Measurements from ENCODE around the gene FBXL14.

FBXL14 gene

GRCh38 chr12:1595690-1596347, 1.4 kb upstream of the FBXL14 start:
- Histone ChIP-seq H4K91ac (ENCODE audit: low read length) (no peak overlapping the region), H2BK12ac (ENCODE audit: low read length in 2 of 2) (no peak overlapping the region), H3K4ac (ENCODE audit: low read depth in 1 of 2, low read length in 2 of 2) (no peak overlapping the region), H3K9ac (ENCODE audit: low read length) (peak overlapping the region; percentile 99), H3K79me1 (replicated peaks; ENCODE audit: low read length, poor library complexity, severe bottlenecking) (peaks cover 10% of the 10 kb centered on the region), H4K8ac (ENCODE audit: low read length) (no peak overlapping the region), H3K27ac (ENCODE audit: low read length, poor library complexity, severe bottlenecking) (peak overlapping the region; percentile 31), H3K9me3 (ENCODE audit: control insufficient read depth, low read length) (no peaks in the 10 kb centered on the region), H3K4me1 (ENCODE audit: control insufficient read depth, insufficient read depth, low read depth, low read length) (peaks cover 18% of the 10 kb centered on the region), H2BK5ac (ENCODE audit: low read depth, low read length, poor library complexity, severe bottlenecking) (no peak overlapping the region), H2BK15ac (ENCODE audit: low read depth, poor library complexity, severe bottlenecking) (no peak overlapping the region), H3K27me3 (ENCODE audit: control insufficient read depth in 1 of 2, insufficient read depth in 1 of 2, low read length in 2 of 2) (no peaks in the 10 kb centered on the region), H2AK5ac (ENCODE audit: low read length, severe bottlenecking) (no peak overlapping the region), H2AFZ (ENCODE audit: low read depth, low read length) (no peak overlapping the region), H3K4me3 (ENCODE audit: insufficient read depth in 1 of 2, low read depth in 1 of 2, low read length in 2 of 2) (peak overlapping the region in 1 of 2 experiments; percentile 87), H3K4me2 (ENCODE audit: low read length, poor library complexity, severe bottlenecking) (no peak overlapping the region), H2BK120ac (ENCODE audit: low read depth, low read length) (no peak overlapping the region), H3K36me3 (ENCODE audit: control insufficient read depth in 1 of 2, insufficient read depth in 2 of 2, low read depth in 1 of 2, low read length in 2 of 2) (peaks cover 5 to 7% of the 10 kb centered on the region in 2 experiments), H3K14ac (ENCODE audit: low read length in 2 of 2) (no peak overlapping the region), H3K23ac (ENCODE audit: low read length in 2 of 2) (no peak overlapping the region), H3K18ac (ENCODE audit: low read depth in 1 of 2, low read length in 2 of 2) (no peak overlapping the region)
- no peak for DNase-seq
- WGBS = 83% methylated on average over 7 of the region's 9 CpGs

- peak overlapping the region; percentile 72 for H2AFZ ChIP-seq (ENCODE audit: low read depth, low read length)
- peaks cover 20% of the 10 kb centered on the region for H3K4me1 ChIP-seq (ENCODE audit: control insufficient read depth, insufficient read depth, low read depth, low read length)
- no peaks in the 10 kb centered on the region for H3K27me3 ChIP-seq (ENCODE audit: control insufficient read depth in 1 of 2, insufficient read depth in 1 of 2, low read length in 2 of 2)
- peak overlapping the region; percentile 89 for H3K27ac ChIP-seq (ENCODE audit: low read length, poor library complexity, severe bottlenecking)
- H3K36me3 ChIP-seq (ENCODE audit: control insufficient read depth in 1 of 2, insufficient read depth in 2 of 2, low read depth in 1 of 2, low read length in 2 of 2) = peaks cover 5 to 7% of the 10 kb centered on the region in 2 experiments
- H4K8ac ChIP-seq (ENCODE audit: low read length) = peak overlapping the region; percentile 92
- peak overlapping the region; percentile 89 for H2BK120ac ChIP-seq (ENCODE audit: low read depth, low read length)
- H3K18ac ChIP-seq (ENCODE audit: low read depth in 1 of 2, low read length in 2 of 2) = peak overlapping the region; percentile 87 to 91
- no peak overlapping the region for H2BK15ac ChIP-seq (ENCODE audit: low read depth, poor library complexity, severe bottlenecking)
- WGBS = 11% methylated on average over 18 of the region's 19 CpGs
- no peak overlapping the region for H3K23ac ChIP-seq (ENCODE audit: low read length in 2 of 2)
- peak overlapping the region; percentile 70 to 87 for H3K4me3 ChIP-seq (ENCODE audit: insufficient read depth in 1 of 2, low read depth in 1 of 2, low read length in 2 of 2)
- peak overlapping the region; percentile 41 to 89 for H2BK12ac ChIP-seq (ENCODE audit: low read length in 2 of 2)
- peak overlapping the region; percentile 99 for H3K9ac ChIP-seq (ENCODE audit: low read length)
- peak; percentile 41 for DNase-seq
- peak overlapping the region; percentile 24 for H2BK5ac ChIP-seq (ENCODE audit: low read depth, low read length, poor library complexity, severe bottlenecking)
- H3K79me1 ChIP-seq (replicated peaks; ENCODE audit: low read length, poor library complexity, severe bottlenecking) = peaks cover 7% of the 10 kb centered on the region
- peak overlapping the region; percentile 98 for H3K4me2 ChIP-seq (ENCODE audit: low read length, poor library complexity, severe bottlenecking)
- H3K14ac ChIP-seq (ENCODE audit: low read length in 2 of 2) = no peak overlapping the region
- H4K91ac ChIP-seq (ENCODE audit: low read length) = peak overlapping the region; percentile 74
- peak overlapping the region; percentile 88 for H3K4ac ChIP-seq (ENCODE audit: low read depth in 1 of 2, low read length in 2 of 2)
- peak overlapping the region; percentile 82 for H2AK5ac ChIP-seq (ENCODE audit: low read length, severe bottlenecking)
- H3K9me3 ChIP-seq (ENCODE audit: control insufficient read depth, low read length) = no peaks in the 10 kb centered on the region
These were observed 713 bp upstream of the FBXL14 start for GRCh38 chr12:1595026-1595561.

DNA sequence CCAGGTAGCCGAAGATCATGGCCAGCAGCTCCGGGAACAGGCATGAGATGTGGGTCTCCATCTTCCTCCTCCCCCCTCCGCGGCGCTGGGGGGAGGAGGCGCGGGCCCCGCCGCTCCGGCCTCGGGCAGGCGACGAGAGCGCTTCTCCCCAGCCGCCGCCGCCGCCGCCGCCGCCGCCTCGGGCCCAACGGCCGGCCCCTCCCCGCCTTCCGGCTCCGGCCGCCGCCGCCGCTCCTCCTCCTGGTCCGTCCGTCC, 448 bp downstream of the FBXL14 start:
- Histone ChIP-seq H2BK12ac (ENCODE audit: low read length in 2 of 2) (no peak overlapping the region), H3K4ac (ENCODE audit: low read depth in 1 of 2, low read length in 2 of 2) (peak overlapping the region; percentile 77 to 80), H2BK15ac (ENCODE audit: low read depth, poor library complexity, severe bottlenecking) (peak overlapping the region; percentile 78), H3K18ac (ENCODE audit: low read depth in 1 of 2, low read length in 2 of 2) (peak overlapping the region; percentile 79 to 98), H2AFZ (ENCODE audit: low read depth, low read length) (peak overlapping the region; percentile 68), H2AK5ac (ENCODE audit: low read length, severe bottlenecking) (no peak overlapping the region), H3K4me1 (ENCODE audit: control insufficient read depth, insufficient read depth, low read depth, low read length) (peaks cover 20% of the 10 kb centered on the region), H3K9ac (ENCODE audit: low read length) (peak overlapping the region; percentile 80), H3K4me3 (ENCODE audit: insufficient read depth in 1 of 2, low read depth in 1 of 2, low read length in 2 of 2) (peak overlapping the region; percentile 70 to 87), H4K8ac (ENCODE audit: low read length) (peak overlapping the region; percentile 92), H2BK120ac (ENCODE audit: low read depth, low read length) (peak overlapping the region; percentile 90), H3K79me1 (replicated peaks; ENCODE audit: low read length, poor library complexity, severe bottlenecking) (peaks cover 5% of the 10 kb centered on the region), H3K4me2 (ENCODE audit: low read length, poor library complexity, severe bottlenecking) (peak overlapping the region; percentile 82), H3K14ac (ENCODE audit: low read length in 2 of 2) (peak overlapping the region in 1 of 2 experiments; percentile 22), H2BK5ac (ENCODE audit: low read depth, low read length, poor library complexity, severe bottlenecking) (no peak overlapping the region), H3K27me3 (ENCODE audit: control insufficient read depth in 1 of 2, insufficient read depth in 1 of 2, low read length in 2 of 2) (no peaks in the 10 kb centered on the region), H3K9me3 (ENCODE audit: control insufficient read depth, low read length) (no peaks in the 10 kb centered on the region), H3K36me3 (ENCODE audit: control insufficient read depth in 1 of 2, insufficient read depth in 2 of 2, low read depth in 1 of 2, low read length in 2 of 2) (peaks cover 5 to 7% of the 10 kb centered on the region in 2 experiments), H4K91ac (ENCODE audit: low read length) (no peak overlapping the region), H3K27ac (ENCODE audit: low read length, poor library complexity, severe bottlenecking) (no peak overlapping the region), H3K23ac (ENCODE audit: low read length in 2 of 2) (no peak overlapping the region)
- 0% methylated on average over 5 of the region's 34 CpGs for WGBS
- DNase-seq = no peak

DNA sequence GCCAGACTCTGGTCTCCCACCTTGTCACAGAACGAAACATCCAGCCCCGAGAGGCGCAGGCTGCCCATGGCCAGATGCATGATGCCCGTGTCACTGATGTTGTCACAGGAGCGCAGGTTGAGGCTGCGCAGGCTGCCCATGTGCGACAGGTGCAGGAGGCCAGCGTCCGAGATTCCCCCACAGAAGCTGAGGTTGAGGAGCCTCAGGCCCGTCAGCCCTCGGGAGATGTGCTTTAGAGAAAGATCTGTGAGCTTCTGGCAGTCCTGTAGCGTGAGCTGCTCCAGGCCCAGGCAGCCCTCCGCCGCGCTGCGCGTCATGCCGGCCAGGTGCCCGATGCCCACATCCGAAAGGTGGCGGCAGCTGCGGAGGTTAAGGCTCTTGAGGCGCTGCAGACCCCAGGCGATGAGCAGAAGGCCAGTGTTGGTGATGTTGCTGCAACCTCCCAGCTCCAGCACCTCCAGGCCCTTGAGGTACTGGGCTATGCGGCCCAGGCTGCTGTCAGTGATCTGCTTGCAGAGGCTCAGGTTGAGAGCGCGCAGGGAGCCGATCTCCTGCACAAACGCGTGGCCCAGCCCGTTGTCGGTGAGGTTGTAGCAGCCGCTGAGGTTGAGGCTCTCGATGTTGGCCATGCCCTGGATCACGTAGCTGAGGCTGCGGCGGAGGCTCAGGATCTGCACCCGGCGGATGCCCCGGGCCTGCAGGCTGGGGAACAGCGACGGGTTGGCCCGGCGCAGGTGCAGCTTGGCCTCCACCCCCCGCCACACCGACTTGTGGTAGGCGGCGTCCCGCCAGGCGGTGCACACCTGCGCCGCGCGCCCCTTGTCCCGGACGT, 991 bp downstream of the FBXL14 start:
- H2BK5ac ChIP-seq (ENCODE audit: low read depth, low read length, poor library complexity, severe bottlenecking) = no peak overlapping the region
- peak overlapping the region; percentile 38 for H4K8ac ChIP-seq (ENCODE audit: low read length)
- H3K27ac ChIP-seq (ENCODE audit: low read length, poor library complexity, severe bottlenecking) = peak overlapping the region; percentile 15
- peaks cover 20% of the 10 kb centered on the region for H3K4me1 ChIP-seq (ENCODE audit: control insufficient read depth, insufficient read depth, low read depth, low read length)
- peak overlapping the region in 1 of 2 experiments; percentile 50 for H3K14ac ChIP-seq (ENCODE audit: low read length in 2 of 2)
- H3K4me2 ChIP-seq (ENCODE audit: low read length, poor library complexity, severe bottlenecking) = peak overlapping the region; percentile 82
- H2BK120ac ChIP-seq (ENCODE audit: low read depth, low read length) = no peak overlapping the region
- peak overlapping the region; percentile 59 to 65 for H3K4ac ChIP-seq (ENCODE audit: low read depth in 1 of 2, low read length in 2 of 2)
- H4K91ac ChIP-seq (ENCODE audit: low read length) = no peak overlapping the region
- H2AK5ac ChIP-seq (ENCODE audit: low read length, severe bottlenecking) = no peak overlapping the region
- peak overlapping the region; percentile 54 for H2AFZ ChIP-seq (ENCODE audit: low read depth, low read length)
- H3K4me3 ChIP-seq (ENCODE audit: insufficient read depth in 1 of 2, low read depth in 1 of 2, low read length in 2 of 2) = peak overlapping the region; percentile 70 to 87
- peak overlapping the region; percentile 84 to 98 for H3K18ac ChIP-seq (ENCODE audit: low read depth in 1 of 2, low read length in 2 of 2)
- H3K9me3 ChIP-seq (ENCODE audit: control insufficient read depth, low read length) = no peaks in the 10 kb centered on the region
- peaks cover 5% of the 10 kb centered on the region for H3K79me1 ChIP-seq (replicated peaks; ENCODE audit: low read length, poor library complexity, severe bottlenecking)
- H2BK12ac ChIP-seq (ENCODE audit: low read length in 2 of 2) = peak overlapping the region in 1 of 2 experiments; percentile 17
- peak overlapping the region; percentile 11 to 79 for H3K23ac ChIP-seq (ENCODE audit: low read length in 2 of 2)
- 6% methylated on average over 56 of the region's 56 CpGs for WGBS
- peak overlapping the region; percentile 80 for H3K9ac ChIP-seq (ENCODE audit: low read length)
- H3K27me3 ChIP-seq (ENCODE audit: control insufficient read depth in 1 of 2, insufficient read depth in 1 of 2, low read length in 2 of 2) = no peaks in the 10 kb centered on the region
- DNase-seq = peak; percentile 47
- H3K36me3 ChIP-seq (ENCODE audit: control insufficient read depth in 1 of 2, insufficient read depth in 2 of 2, low read depth in 1 of 2, low read length in 2 of 2) = peaks cover 7% of the 10 kb centered on the region in 2 experiments
- H2BK15ac ChIP-seq (ENCODE audit: low read depth, poor library complexity, severe bottlenecking) = no peak overlapping the region

All from mesenchymal stem cell (in vitro differentiated cells and primary cell).